Fibroblast of pulmonary artery (primary cell): ENCODE results near the gene LSAMP.
A peak's percentile ranks its signal among the peaks of the same experiment; 100 is the strongest.

Source experiments
- DNase-seq: peaks from one replicate; pipeline ENCODE4 v3.0.0-alpha.2; 2010; ENCODE audit warnings: low read depth
- H3K4me3 ChIP-seq: replicated peaks from 2 replicates; pipeline ENCODE4 v1.5.1; 2011; ENCODE audit warnings: low read depth, mild to moderate bottlenecking, control low read depth, low read length, moderate library complexity
- CTCF ChIP-seq: IDR thresholded peaks from 2 replicates; pipeline ENCODE4 v1.5.1; 2011; ENCODE audit warnings: mild to moderate bottlenecking, control low read depth, low read length, inconsistent platforms; ENCODE audit errors: missing control alignments

Gene LSAMP

DNA sequence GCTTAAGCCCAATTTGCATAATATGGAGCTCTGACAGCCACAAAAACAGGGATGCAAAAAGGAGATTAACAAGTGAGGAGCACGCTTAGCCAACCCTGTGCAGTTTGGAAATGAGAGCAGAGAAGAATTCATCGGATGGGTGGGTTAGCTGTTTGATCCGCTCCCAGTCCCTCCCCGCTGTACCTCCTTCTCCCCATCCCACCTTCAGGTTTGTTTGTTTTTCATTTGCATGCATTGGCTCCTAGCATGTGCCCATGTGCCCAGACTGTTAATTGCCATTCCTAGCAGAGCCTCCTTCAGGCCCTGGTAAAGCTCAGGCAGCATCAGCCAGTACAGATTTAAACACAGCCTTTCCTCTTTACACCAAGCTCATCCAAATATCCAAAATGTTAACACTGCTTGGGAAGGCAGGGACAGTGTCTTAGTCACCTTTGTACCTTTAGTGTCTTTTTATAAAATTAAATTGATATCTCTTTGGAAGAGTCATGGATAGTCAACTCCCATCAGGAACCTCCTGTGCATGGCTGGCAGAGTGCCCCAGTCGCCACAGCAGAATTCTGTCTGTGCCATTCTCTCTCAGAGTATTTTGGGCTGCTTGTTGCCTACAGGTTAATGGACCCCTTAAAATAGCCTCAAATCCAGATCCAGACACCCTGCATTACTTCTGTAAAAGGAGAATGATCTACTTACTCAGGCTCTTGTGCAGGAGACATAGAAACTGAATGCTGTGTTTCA is 244.2 kb downstream of the LSAMP start:
- no peak for TF ChIP-seq CTCF
- no peak overlapping the region for H3K4me3 ChIP-seq
- DNase-seq: no peak

DNA sequence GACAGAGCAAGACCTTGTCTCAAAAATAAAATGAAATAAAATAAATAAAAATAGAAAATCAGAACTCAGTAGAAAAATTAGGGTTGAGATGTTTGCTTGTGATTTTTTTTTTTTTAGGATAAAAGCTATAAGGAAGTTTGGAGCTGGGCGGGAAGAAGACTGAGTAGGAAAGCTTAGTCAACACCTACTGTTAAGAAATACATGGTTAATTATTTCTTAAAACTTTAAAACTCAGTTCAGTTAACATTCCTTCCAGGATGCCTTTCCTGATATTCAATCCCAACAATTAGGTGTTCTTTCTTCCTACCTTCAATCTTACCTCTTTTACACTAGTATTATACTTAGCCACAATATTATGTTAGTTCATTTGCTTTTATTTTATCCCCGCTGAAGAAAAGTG is 246.2 kb downstream of the LSAMP start:
- DNase-seq: no peak
- no peak overlapping the region for H3K4me3 ChIP-seq
- TF ChIP-seq CTCF: no peak

DNA sequence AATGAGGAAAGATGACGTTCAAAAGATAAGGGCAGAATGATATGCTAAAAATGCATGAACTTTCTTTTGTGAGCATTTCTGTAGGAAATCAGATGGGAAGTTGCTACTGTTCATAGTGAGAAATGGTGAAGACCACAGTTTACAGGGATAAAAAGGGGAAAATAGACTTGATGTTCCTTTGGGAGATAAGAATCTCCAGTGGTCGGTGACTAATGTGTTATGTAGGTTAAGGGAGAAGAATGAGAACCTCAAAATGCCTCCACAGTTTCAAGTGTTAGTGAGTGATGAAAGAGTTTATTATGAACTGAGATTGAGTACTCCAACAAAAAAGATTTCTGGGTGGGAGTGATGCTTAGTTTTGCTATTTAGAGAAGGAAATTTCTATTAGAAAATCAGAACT is 247.2 kb downstream of the LSAMP start:
- H3K4me3 ChIP-seq: no peak overlapping the region
- no peak for TF ChIP-seq CTCF
- DNase-seq: no peak

- no peak for DNase-seq
- no peak for TF ChIP-seq CTCF
- no peak overlapping the region for H3K4me3 ChIP-seq
Observed at GRCh38 chr3:116192464-116192863, 252.8 kb downstream of the LSAMP start.

GRCh38 chr3:116191409-116191808 is 253.9 kb downstream of the LSAMP start:
- no peak for TF ChIP-seq CTCF
- no peak overlapping the region for H3K4me3 ChIP-seq
- peak; percentile 8 for DNase-seq

DNA sequence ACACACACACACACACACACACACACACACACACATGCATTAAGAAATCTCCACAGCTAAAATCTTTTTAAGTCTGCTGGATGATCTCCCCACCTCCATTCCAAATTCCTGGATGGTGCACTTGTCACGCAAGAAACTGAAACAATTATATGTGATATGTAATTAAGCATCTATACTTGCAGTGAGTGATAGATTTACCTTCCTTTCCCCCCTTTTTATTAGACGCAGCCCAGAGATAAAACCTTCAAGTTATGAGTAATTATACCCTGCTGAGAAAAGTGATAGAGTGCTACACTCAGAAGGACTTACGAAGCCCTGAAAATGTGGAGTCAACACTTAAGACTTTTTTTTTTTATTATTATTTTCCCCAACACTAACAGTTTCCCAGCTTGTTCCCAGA is 255.2 kb downstream of the LSAMP start:
- no peak for DNase-seq
- no peak for TF ChIP-seq CTCF

GRCh38 chr3:116188231-116188785 is 257.0 kb downstream of the LSAMP start:
- H3K4me3 ChIP-seq: no peak overlapping the region
- no peak for TF ChIP-seq CTCF

More for the DNA sequence above, 255.2 kb downstream of the LSAMP start:
- H3K4me3 ChIP-seq: no peak overlapping the region

More at GRCh38 chr3:116188231-116188785, 257.0 kb downstream of the LSAMP start:
- peak; percentile 1 for DNase-seq
